GM06990 (cell line): Measurements from ENCODE around the gene BARHL1.

Source experiments
- DNase-seq: peaks from one replicate; pipeline ENCODE4 v3.0.0-alpha.2; 2011; ENCODE audit not compliant: insufficient read length; ENCODE audit errors: extremely low read depth
- H3K27me3 ChIP-seq: replicated peaks from 2 replicates; pipeline ENCODE4 v1.6.0; 2011; ENCODE audit warnings: low read length; ENCODE audit not compliant: control insufficient read depth, insufficient read depth
- H3K36me3 ChIP-seq: 2 replicates; pipeline ENCODE4 v1.5.1; 2011; ENCODE audit warnings: low read length; ENCODE audit not compliant: control insufficient read depth, insufficient read depth
- H3K4me3 ChIP-seq: replicated peaks from 2 replicates; pipeline ENCODE4 v1.5.1; 2011; ENCODE audit warnings: low read depth, mild to moderate bottlenecking, control low read depth, low read length
- TF ChIP-seq, protein P1 (sequence below): IDR thresholded peaks from 2 replicates; pipeline ENCODE4 v1.5.1; 2011; ENCODE audit warnings: low read length, control low read depth, mild to moderate bottlenecking, inconsistent platforms; ENCODE audit not compliant: insufficient read depth, poor library complexity, severe bottlenecking

The BARHL1 gene

DNA sequence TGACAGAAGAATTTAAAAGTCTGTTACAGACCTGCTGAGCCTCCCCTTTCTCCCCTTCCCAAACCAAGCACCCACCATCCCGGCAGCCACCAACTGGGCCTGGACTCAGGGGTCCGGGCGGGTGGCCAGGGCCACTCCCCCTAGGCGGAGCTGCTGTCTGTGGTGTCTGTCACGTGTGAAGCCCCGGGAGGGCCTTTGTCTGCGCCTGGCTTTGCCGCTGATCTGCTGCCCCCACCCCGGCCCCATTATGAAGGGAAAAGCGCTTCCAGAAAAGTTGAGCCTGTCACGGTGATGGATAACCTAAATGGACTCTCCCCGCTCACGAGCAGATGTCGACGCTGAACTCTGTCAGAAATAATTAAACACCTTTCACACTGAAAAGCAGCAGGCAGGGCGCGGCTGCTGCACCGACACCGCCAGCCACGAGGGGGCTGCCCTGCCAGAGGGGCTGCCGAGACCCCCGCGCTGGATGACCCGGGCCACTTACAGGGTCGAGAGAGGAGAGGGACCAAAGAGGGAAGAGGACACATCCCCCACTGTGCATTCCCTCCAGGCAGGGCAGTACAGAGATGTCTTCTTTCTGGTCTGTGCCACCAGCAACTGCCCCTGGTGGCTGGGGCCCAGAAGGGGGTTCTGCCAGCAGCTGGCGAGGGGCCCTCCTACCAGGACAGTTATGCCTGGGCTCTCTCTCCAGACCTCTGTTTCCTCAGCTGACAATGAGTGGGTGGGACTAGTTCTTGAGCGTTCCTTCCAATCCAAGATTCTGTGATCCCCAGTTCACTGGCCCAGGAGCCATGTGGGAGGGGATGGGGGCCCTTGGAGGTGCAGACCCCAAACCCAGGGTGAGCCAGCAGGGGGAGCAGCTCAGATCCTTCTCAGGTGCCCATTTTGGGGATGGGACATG, 36.0 kb upstream of the BARHL1 start:
- DNase-seq, result no peak
- TF ChIP-seq, protein P1, sequence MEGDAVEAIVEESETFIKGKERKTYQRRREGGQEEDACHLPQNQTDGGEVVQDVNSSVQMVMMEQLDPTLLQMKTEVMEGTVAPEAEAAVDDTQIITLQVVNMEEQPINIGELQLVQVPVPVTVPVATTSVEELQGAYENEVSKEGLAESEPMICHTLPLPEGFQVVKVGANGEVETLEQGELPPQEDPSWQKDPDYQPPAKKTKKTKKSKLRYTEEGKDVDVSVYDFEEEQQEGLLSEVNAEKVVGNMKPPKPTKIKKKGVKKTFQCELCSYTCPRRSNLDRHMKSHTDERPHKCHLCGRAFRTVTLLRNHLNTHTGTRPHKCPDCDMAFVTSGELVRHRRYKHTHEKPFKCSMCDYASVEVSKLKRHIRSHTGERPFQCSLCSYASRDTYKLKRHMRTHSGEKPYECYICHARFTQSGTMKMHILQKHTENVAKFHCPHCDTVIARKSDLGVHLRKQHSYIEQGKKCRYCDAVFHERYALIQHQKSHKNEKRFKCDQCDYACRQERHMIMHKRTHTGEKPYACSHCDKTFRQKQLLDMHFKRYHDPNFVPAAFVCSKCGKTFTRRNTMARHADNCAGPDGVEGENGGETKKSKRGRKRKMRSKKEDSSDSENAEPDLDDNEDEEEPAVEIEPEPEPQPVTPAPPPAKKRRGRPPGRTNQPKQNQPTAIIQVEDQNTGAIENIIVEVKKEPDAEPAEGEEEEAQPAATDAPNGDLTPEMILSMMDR, result peak; percentile 48
- H3K36me3 ChIP-seq, result no peaks in the 10 kb centered on the region
- H3K27me3 ChIP-seq, result no peaks in the 10 kb centered on the region; the same call in 1 of the 2 replicates
- no peak overlapping the region for H3K4me3 ChIP-seq

DNA sequence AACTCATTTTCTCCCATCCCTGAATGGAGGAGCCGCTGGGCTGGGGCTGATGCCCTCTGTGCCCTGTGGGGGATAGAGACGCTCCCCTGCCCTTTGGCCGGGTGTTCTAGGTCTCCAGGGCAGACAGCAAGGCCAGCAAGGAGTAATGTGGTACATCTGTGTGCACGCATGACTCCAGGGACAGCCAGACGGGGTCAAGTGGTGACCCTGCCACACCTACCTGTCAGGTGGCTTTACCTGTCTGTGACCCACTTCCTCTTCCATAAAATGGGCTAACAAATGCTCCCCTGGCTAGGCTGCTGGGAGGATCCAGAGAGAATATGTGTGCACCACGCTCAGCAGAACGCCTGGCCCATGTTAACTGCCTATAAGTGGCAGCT, 35.4 kb upstream of the BARHL1 start:
- TF ChIP-seq, protein P1, result no peak
- Histone ChIP-seq H3K27me3 (no peaks in the 10 kb centered on the region; the same call in 1 of the 2 replicates), H3K4me3 (no peak overlapping the region), H3K36me3 (no peaks in the 10 kb centered on the region)
- no peak for DNase-seq

DNA sequence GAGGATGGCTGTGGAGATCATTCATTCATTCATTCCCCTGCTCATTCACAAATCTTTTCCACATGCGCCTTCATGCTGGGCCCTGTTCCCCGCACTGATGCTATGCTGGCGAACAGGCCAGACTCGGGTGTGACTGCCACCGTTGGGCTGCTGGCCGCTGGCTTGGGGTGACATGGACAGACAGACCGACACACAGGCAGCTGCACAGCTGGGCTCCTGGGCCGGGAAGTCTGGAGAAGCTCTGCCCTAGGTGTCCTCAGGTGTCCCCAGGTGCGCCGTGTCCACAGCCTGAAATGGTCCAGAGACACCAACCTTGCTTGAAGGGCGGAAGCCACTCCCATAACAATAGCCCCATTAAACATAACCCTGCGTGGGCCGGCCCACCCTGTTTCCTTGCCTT, 35.0 kb upstream of the BARHL1 start:
- TF ChIP-seq, protein P1, result no peak
- DNase-seq, result no peak
- Histone ChIP-seq H3K36me3 (no peaks in the 10 kb centered on the region), H3K27me3 (no peaks in the 10 kb centered on the region; the same call in 1 of the 2 replicates), H3K4me3 (no peak overlapping the region)

DNA sequence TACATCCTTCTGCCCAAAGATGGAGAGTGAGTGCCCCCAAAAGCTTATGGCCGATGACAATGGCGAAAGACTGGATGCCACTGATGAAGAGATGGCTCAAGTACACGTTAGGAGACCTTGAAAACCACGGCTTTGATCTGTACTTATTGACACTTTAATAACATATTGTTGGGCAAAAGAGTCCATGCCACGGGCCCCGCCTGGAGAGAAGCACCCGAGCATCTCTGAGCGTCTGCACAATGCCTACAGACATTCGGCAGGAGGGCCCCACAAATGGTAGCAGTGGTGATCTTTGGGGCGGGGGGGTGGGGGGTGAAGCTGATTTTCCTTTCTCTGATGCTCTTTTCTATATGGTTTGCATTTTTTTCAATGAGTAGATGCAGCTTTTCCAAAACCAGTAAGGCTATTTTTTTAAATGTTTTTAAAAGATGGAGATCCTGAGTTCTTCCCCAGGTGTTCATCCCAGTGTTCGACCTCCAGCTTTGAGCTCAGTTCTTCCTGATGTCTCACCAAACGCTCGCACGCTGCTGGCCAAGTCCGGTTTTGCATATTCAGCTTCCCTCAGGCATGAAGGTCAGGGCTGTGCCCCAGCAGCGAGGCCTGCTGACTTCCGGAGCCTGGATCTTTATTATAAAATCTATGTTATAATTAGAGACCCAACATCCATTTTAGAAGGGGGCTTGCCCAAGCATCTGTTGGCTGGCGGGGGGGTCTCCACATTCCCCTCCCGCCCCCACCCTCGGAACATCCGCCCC, 34.3 kb upstream of the BARHL1 start:
- H3K4me3 ChIP-seq, result no peak overlapping the region
- TF ChIP-seq, protein P1, result no peak
- H3K36me3 ChIP-seq, result no peaks in the 10 kb centered on the region
- H3K27me3 ChIP-seq, result no peaks in the 10 kb centered on the region; the same call in 1 of the 2 replicates
- no peak for DNase-seq

DNA sequence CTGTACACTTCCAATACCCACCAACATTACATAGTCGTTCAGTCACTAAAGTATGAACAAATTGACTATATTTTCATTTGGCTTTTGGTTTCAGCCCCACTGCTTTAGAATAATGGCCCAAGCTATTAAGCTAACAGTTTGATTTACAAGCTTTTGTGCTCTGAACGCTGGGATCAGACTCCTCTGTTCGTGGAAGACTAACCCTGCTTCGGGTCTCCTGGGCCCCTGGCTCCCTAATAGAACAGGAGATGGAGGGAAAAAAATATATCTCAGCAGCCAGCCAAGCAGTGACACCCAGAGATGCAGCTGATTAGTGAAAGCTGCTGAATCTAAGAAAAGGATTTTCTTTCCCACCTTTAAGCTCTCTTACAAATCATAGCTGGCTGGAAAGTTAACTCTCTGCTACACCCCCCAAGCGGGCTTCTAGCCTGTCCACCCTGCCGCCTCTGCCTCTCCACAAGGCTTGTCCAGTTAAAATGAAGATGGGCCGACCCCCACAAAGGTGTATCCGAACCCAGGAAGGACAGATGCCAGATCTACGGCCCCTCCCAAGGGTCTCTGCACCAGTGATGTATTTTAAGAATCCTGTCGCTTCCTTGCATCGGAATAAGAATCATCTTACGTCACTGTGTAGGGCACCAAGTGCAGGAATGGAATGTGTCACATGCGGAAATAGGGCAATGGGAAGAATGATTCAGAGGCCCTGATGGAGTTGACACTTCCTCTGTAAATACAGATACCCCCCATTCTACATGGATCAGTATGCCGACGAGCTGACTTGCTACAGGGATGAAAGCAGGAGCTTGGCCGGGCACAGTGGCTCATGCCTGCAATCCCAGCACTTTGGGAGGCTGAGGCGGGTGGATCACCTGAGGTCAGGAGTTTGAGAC, 33.4 kb upstream of the BARHL1 start:
- TF ChIP-seq, protein P1, result no peak
- Histone ChIP-seq H3K4me3 (no peak overlapping the region), H3K27me3 (no peaks in the 10 kb centered on the region), H3K36me3 (no peaks in the 10 kb centered on the region)
- DNase-seq, result no peak
